IMR-90 (cell line): ENCODE data around the gene SOX6. TPM values are rescaled to one million over a fixed set of nuclear protein-coding genes. Genes with fewer than 3 reads are reported as not detected.

Source experiments
- ATAC-seq: fragments of 200-7000 bp; cut with Tn5 transposase; 2 replicates; pipeline ENCODE4 v1.9.1; 2020; ENCODE audit warnings: low read depth, mild to moderate bottlenecking, moderate library complexity
- BruUV-seq: library from RNA; stranded (reverse); fragments of 400-500 nt; replicated peaks from 2 replicates; lab custom pipeline; 2021; lab: Mats Ljungman, UMichigan
- CTCF ChIA-PET: fragments of 300-600 bp; formaldehyde crosslinking; extraction: SDS; loops from one replicate; lab custom pipeline; 2021; ENCODE audit warnings: antibody characterized with exemption; lab: Yijun Ruan, JAX
- POLR2A ChIA-PET: fragments of 300-600 bp; sonication (Branson Sonifier 250); formaldehyde crosslinking; loops from one replicate; lab custom pipeline; 2022; ENCODE audit warnings: antibody characterized with exemption; ENCODE audit not compliant: unreplicated experiment; lab: Charles Lee
- DNase-seq: peaks from one replicate; pipeline ENCODE4 v3.0.0; 2013
- H2AFZ ChIP-seq: replicated peaks from 2 replicates; pipeline ENCODE3; 2013; ENCODE audit warnings: low read length, mild to moderate bottlenecking; ENCODE audit not compliant: poor library complexity
- H2AK5ac ChIP-seq: 2 replicates; pipeline ENCODE4 v1.6.1; 2013; ENCODE audit warnings: low read depth, low read length, inconsistent platforms
- H2AK9ac ChIP-seq: replicated peaks from 2 replicates; pipeline ENCODE3; 2013; ENCODE audit warnings: mild to moderate bottlenecking, low read depth, low read length, moderate library complexity; ENCODE audit not compliant: poor library complexity
- H2BK120ac ChIP-seq: 2 replicates; pipeline ENCODE4 v1.6.1; 2013; ENCODE audit warnings: low read depth, low read length, inconsistent platforms
- H2BK15ac ChIP-seq: 3 replicates; pipeline ENCODE4 v1.6.1; 2013; ENCODE audit warnings: low read depth, low read length, inconsistent platforms
- H2BK20ac ChIP-seq: 2 replicates; pipeline ENCODE4 v1.6.1; 2013; ENCODE audit warnings: low read depth, mild to moderate bottlenecking, inconsistent platforms, low read length, moderate library complexity
- H2BK5ac ChIP-seq: 2 replicates; pipeline ENCODE4 v1.6.1; 2013; ENCODE audit warnings: mild to moderate bottlenecking, low read depth, low read length, inconsistent platforms; ENCODE audit not compliant: poor library complexity, severe bottlenecking
- H3K14ac ChIP-seq: replicated peaks from 2 replicates; pipeline ENCODE4 v1.6.1; 2013; ENCODE audit warnings: low read depth, low read length, inconsistent platforms
- H3K18ac ChIP-seq: 2 replicates; pipeline ENCODE4 v1.6.1; 2013; ENCODE audit warnings: low read depth, low read length, control low read depth
- H3K23ac ChIP-seq: 2 replicates; pipeline ENCODE4 v1.6.1; 2013; ENCODE audit warnings: low read depth, low read length, inconsistent platforms
- H3K27ac ChIP-seq: 2 replicates; pipeline ENCODE4 v1.5.1; 2013; ENCODE audit warnings: mild to moderate bottlenecking, control low read depth, low read length; ENCODE audit not compliant: insufficient read depth
- H3K27me3 ChIP-seq: 2 replicates; pipeline ENCODE4 v1.6.1; 2013; ENCODE audit warnings: low read length; ENCODE audit not compliant: control insufficient read depth, insufficient read depth
- H3K36me3 ChIP-seq: 2 replicates; pipeline ENCODE4 v1.6.1; 2013; ENCODE audit warnings: low read length, mixed read lengths; ENCODE audit not compliant: control insufficient read depth, insufficient read depth
- H3K4ac ChIP-seq: 2 replicates; pipeline ENCODE4 v1.6.1; 2013; ENCODE audit warnings: low read depth, low read length, inconsistent platforms
- H3K4me1 ChIP-seq: 2 replicates; pipeline ENCODE4 v1.6.1; 2013; ENCODE audit warnings: low read length, mixed read lengths; ENCODE audit not compliant: control insufficient read depth, insufficient read depth
- H3K4me2 ChIP-seq: 2 replicates; pipeline ENCODE4 v1.6.1; 2013; ENCODE audit warnings: low read depth, mild to moderate bottlenecking, control low read depth, low read length, moderate library complexity
- H3K4me3 ChIP-seq: 2 replicates; pipeline ENCODE4 v1.5.1; 2013; ENCODE audit warnings: low read depth, mild to moderate bottlenecking, control low read depth, low read length, moderate library complexity; ENCODE audit not compliant: insufficient read depth
- H3K56ac ChIP-seq: 2 replicates; pipeline ENCODE4 v1.6.1; 2013; ENCODE audit warnings: low read length, inconsistent platforms; ENCODE audit not compliant: insufficient read depth; ENCODE audit errors: extremely low read depth
- H3K79me1 ChIP-seq, 2 experiments: 2 replicates each; pipeline ENCODE4 v1.6.1; 2013; ENCODE audit warnings: low read length in 2 of 2, inconsistent platforms in 1 of 2, low read depth in 1 of 2
- H3K9ac ChIP-seq: 2 replicates; pipeline ENCODE4 v1.6.1; 2013; ENCODE audit warnings: low read depth, low read length, control low read depth
- H3K9me1 ChIP-seq: 2 replicates; pipeline ENCODE4 v1.6.1; 2013; ENCODE audit warnings: low read length, inconsistent platforms; ENCODE audit not compliant: insufficient read depth
- H3K9me3 ChIP-seq: 2 replicates; pipeline ENCODE4 v1.6.1; 2013; ENCODE audit warnings: low read length; ENCODE audit not compliant: control insufficient read depth, insufficient read depth
- H4K20me1 ChIP-seq: 2 replicates; pipeline ENCODE4 v1.6.1; 2013; ENCODE audit warnings: low read length, inconsistent platforms; ENCODE audit not compliant: insufficient read depth
- H4K5ac ChIP-seq: 2 replicates; pipeline ENCODE4 v1.6.1; 2013; ENCODE audit warnings: mild to moderate bottlenecking, low read depth, low read length, control low read depth
- H4K8ac ChIP-seq, 2 experiments: 2 replicates each; pipeline ENCODE4 v1.6.1; 2013; ENCODE audit warnings: low read depth in 2 of 2, low read length in 2 of 2, control low read depth in 1 of 2, inconsistent platforms in 1 of 2
- H4K91ac ChIP-seq: 2 replicates; pipeline ENCODE4 v1.6.1; 2013; ENCODE audit warnings: low read depth, low read length, inconsistent platforms; ENCODE audit not compliant: insufficient read depth
- BHLHE40 ChIP-seq: fragments of 150-350 bp; IDR thresholded peaks from 2 replicates; pipeline ENCODE4 v1.6.1; 2016; ENCODE audit warnings: mild to moderate bottlenecking, low read depth, low read length
- CHD1 ChIP-seq: IDR thresholded peaks from 2 replicates; pipeline ENCODE4 v1.6.1; 2012; ENCODE audit warnings: low read depth, low read length, improper control_type of control experiment
- CTCF ChIP-seq: conservative IDR thresholded peaks from 2 replicates; pipeline ENCODE4 v1.5.1; 2012; ENCODE audit warnings: mild to moderate bottlenecking, low read depth, low read length, improper control_type of control experiment
- ELK1 ChIP-seq: fragments of 150-350 bp; IDR thresholded peaks from 2 replicates; pipeline ENCODE4 v1.6.1; 2016; ENCODE audit warnings: low read depth, mild to moderate bottlenecking, low read length, moderate library complexity, borderline replicate concordance
- FOS ChIP-seq: fragments of 150-350 bp; IDR thresholded peaks from 2 replicates; pipeline ENCODE4 v1.6.1; 2016; ENCODE audit warnings: low read depth, low read length
- MAFK ChIP-seq: IDR thresholded peaks from 2 replicates; pipeline ENCODE4 v1.6.1; 2012; ENCODE audit warnings: low read depth, low read length, improper control_type of control experiment
- MAZ ChIP-seq: IDR thresholded peaks from 2 replicates; pipeline ENCODE4 v1.6.1; 2012; ENCODE audit warnings: low read depth, mild to moderate bottlenecking, low read length, improper control_type of control experiment, moderate library complexity, borderline replicate concordance
- MXI1 ChIP-seq: IDR thresholded peaks from 2 replicates; pipeline ENCODE4 v1.6.1; 2012; ENCODE audit warnings: low read depth, mild to moderate bottlenecking, low read length, moderate library complexity, borderline replicate concordance
- POLR2A ChIP-seq: IDR thresholded peaks from 2 replicates; pipeline ENCODE4 v1.6.1; 2012; ENCODE audit warnings: mild to moderate bottlenecking, low read depth, low read length
- RAD21 ChIP-seq: IDR thresholded peaks from 2 replicates; pipeline ENCODE4 v1.6.1; 2012; ENCODE audit warnings: low read length, improper control_type of control experiment
- RCOR1 ChIP-seq: IDR thresholded peaks from 2 replicates; pipeline ENCODE4 v1.6.1; 2012; ENCODE audit warnings: mild to moderate bottlenecking, low read length, improper control_type of control experiment; ENCODE audit not compliant: insufficient replicate concordance
- RFX5 ChIP-seq: IDR thresholded peaks from 2 replicates; pipeline ENCODE4 v1.8.0; 2012; ENCODE audit warnings: low read depth, mild to moderate bottlenecking, low read length, moderate library complexity
- SMC3 ChIP-seq: fragments of 150-350 bp; IDR thresholded peaks from 2 replicates; pipeline ENCODE4 v1.6.1; 2016; ENCODE audit warnings: low read depth, mild to moderate bottlenecking, antibody characterized with exemption, low read length, moderate library complexity
- USF2 ChIP-seq: fragments of 150-350 bp; IDR thresholded peaks from 2 replicates; pipeline ENCODE4 v1.6.1; 2017; ENCODE audit warnings: mild to moderate bottlenecking, antibody characterized with exemption, low read length, low read depth
- WGBS, 2 experiments: methylation state at CpG; one replicate each; pipeline versions ENCODE4 v1.1.5 to v1.1.7; 2013; ENCODE audit warnings: missing lambda C conversion rate in 2 of 2; ENCODE audit not compliant: insufficient read length in 1 of 2; ENCODE audit errors: extremely low coverage in 2 of 2; 5-methylcytosine and 5-hydroxymethylcytosine counted together
- dilution Hi-C: fragments of 300-500 bp; cut with HindIII; formaldehyde crosslinking; loops from one replicate; pipeline ENCODE4 v1.14.3; 2018; ENCODE audit warnings: low sequenced_read_pairs; ENCODE audit not compliant: unreplicated experiment
- in situ Hi-C: fragments of 300-500 bp; cut with MboI; formaldehyde crosslinking; loops from 3 replicates; pipeline ENCODE4 v1.14.3; 2019; ENCODE audit warnings: low sequenced_read_pairs, inconsistent platforms, mixed read lengths
- intact Hi-C: fragments of 100-400 bp; cut with micrococcal nuclease; formaldehyde crosslinking; loops from 2 replicates; pipeline ENCODE4 v1.10.0; 2022
- polyA plus RNA-seq, 3 experiments: library from polyadenylated mRNA; depleted of rRNA; stranded (reverse); fragments of >200 nt; gene quantifications; 2 replicates each; pipeline ENCODE4 v1.2.3, GENCODE V29; 2012; ENCODE audit warnings: low replicate concordance in 1 of 3
- total RNA-seq: library from RNA; depleted of rRNA; stranded (reverse); fragments of >200 nt; gene quantifications from 2 replicates; pipeline ENCODE4 v1.2.3, GENCODE V29; 2012

SOX6 gene
- total and polyA plus RNA-seq, 2 of the 4 experiments (the other 2 are of a cell fraction), result 1.7 to 7.7 TPM

GRCh38 chr11:16095756-16096155, 260.6 kb downstream of the SOX6 start:
- WGBS, 2 experiments, result no CpG with 5 or more reads among the region's 1 CpG
- Histone ChIP-seq H3K27me3 (no peaks in the 10 kb centered on the region), H3K9ac (no peak overlapping the region), H3K4me1 (peaks cover 7% of the 10 kb centered on the region), H4K5ac (peak overlapping the region; percentile 94; the same call in 1 of the 2 replicates), H3K4me3 (no peak overlapping the region), H2BK20ac (peak overlapping the region; percentile 94), H2AK5ac (peak overlapping the region; percentile 92; the same call in 1 of the 2 replicates), H2BK120ac (peak overlapping the region; percentile 93), H2AFZ (no peak overlapping the region), H3K79me1 (no peaks in the 10 kb centered on the region), H3K4me2 (no peak overlapping the region), H2BK5ac (peak overlapping the region; percentile 72), H3K18ac (peak overlapping the region; percentile 97; the same call in 1 of the 2 replicates), H3K9me3 (no peaks in the 10 kb centered on the region), H2AK9ac (no peak overlapping the region), H3K9me1 (no peaks in the 10 kb centered on the region; the same call in 1 of the 2 replicates), H3K14ac (peak overlapping the region; percentile 82), H3K36me3 (no peaks in the 10 kb centered on the region), H4K8ac (peak overlapping the region; percentile 19 to 87; a peak in 2 of 4 replicates), H2BK15ac (peak overlapping the region; percentile 69; the same call in 1 of the 3 replicates), H3K27ac (no peak overlapping the region), H4K91ac (peak overlapping the region; percentile 92), H4K20me1 (no peaks in the 10 kb centered on the region), H3K23ac (peak overlapping the region; percentile 79; the same call in 1 of the 2 replicates), H3K56ac (peak overlapping the region; percentile 50; the same call in 1 of the 2 replicates), H3K4ac (peak overlapping the region; percentile 92)
- DNase-seq, result no peak
- no peak for ATAC-seq
- dilution Hi-C loops (no loop called here), intact Hi-C loops (loop anchor here (10.0 kb wide), 1 partner anchor 509 kb away; no protein-coding TSS in a partner anchor), in situ Hi-C loops (no loop called here)
- ChIA-PET CTCF (no interaction called here), POLR2A (no interaction called here)
- TF ChIP-seq POLR2A (no peak), RCOR1 (no peak), MAZ (no peak), ELK1 (no peak), SMC3 (no peak), BHLHE40 (no peak), CTCF (no peak), CHD1 (no peak), USF2 (no peak), MXI1 (no peak), FOS (no peak), MAFK (no peak), RFX5 (no peak), RAD21 (no peak)
- BruUV-seq, result no TSS peak
